ENCODE measurements around the gene CPT2.
A peak's percentile ranks its signal among the peaks of the same experiment; 100 is the strongest.

The CPT2 gene

DNA sequence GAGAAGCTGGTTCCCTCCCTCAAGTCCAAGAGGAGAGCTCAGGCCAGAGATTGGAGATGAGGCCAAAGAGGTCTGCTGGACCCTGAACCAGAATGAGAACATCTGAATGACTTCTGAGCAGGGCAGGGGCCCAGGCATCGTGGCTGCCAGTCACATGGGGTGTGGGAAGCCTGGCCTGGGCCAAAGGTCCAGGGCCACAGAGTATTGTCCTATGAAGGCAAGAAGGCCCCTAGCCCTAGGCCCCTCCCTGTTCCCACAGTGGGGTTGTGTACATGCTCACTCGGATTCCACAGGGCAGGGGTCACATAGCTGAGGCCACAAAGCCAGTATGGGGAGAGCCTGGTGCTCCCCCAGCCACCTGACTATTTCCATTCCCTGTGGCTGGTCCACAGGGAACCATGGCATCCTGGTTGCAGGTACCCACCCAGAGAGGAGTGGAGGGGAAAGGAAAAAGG, 35.7 kb upstream of the CPT2 start:
- DNase-seq (ENCODE audit: insufficient read length, low spot score) (no peak), FAIRE-seq (no peak)
- TF ChIP-seq PAX5 (IDR thresholded peaks at IDR 0.05; ENCODE audit: insufficient read depth, low read length, severe bottlenecking) (no peak), TAF1 (IDR thresholded peaks at IDR 0.05; ENCODE audit: low read depth, low read length) (no peak), SPI1 (IDR thresholded peaks at IDR 0.05; ENCODE audit: low read depth, low read length) (no peak), POLR2AphosphoS5 (IDR thresholded peaks at IDR 0.05; ENCODE audit: low read depth, low read length) (no peak), POLR2A (IDR thresholded peaks at IDR 0.05; ENCODE audit: low read depth, low read length) (no peak), POU2F2 (IDR thresholded peaks at IDR 0.05; ENCODE audit: low read depth, low read length) (no peak)

- TF ChIP-seq POLR2A (IDR thresholded peaks at IDR 0.05; ENCODE audit: low read depth, low read length) (no peak), POLR2AphosphoS5 (IDR thresholded peaks at IDR 0.05; ENCODE audit: low read depth, low read length) (no peak), PAX5 (IDR thresholded peaks at IDR 0.05; ENCODE audit: insufficient read depth, low read length, severe bottlenecking) (no peak), POU2F2 (IDR thresholded peaks at IDR 0.05; ENCODE audit: low read depth, low read length) (no peak), TAF1 (IDR thresholded peaks at IDR 0.05; ENCODE audit: low read depth, low read length) (no peak), SPI1 (IDR thresholded peaks at IDR 0.05; ENCODE audit: low read depth, low read length) (no peak)
- DNase-seq (ENCODE audit: insufficient read length, low spot score) (no peak), FAIRE-seq (no peak)
These were observed 34.0 kb upstream of the CPT2 start for GRCh38 chr1:53162621-53163020.

GRCh38 chr1:53163291-53163768, 33.3 kb upstream of the CPT2 start:
- FAIRE-seq: no peak
- no peak for TF ChIP-seq TAF1 (IDR thresholded peaks at IDR 0.05; ENCODE audit: low read depth, low read length)
- TF ChIP-seq POU2F2 (IDR thresholded peaks at IDR 0.05; ENCODE audit: low read depth, low read length): no peak
- TF ChIP-seq SPI1 (IDR thresholded peaks at IDR 0.05; ENCODE audit: low read depth, low read length): no peak
- TF ChIP-seq PAX5 (IDR thresholded peaks at IDR 0.05; ENCODE audit: insufficient read depth, low read length, severe bottlenecking): no peak
- no peak for TF ChIP-seq POLR2AphosphoS5 (IDR thresholded peaks at IDR 0.05; ENCODE audit: low read depth, low read length)
- no peak for TF ChIP-seq POLR2A (IDR thresholded peaks at IDR 0.05; ENCODE audit: low read depth, low read length)
- DNase-seq (ENCODE audit: insufficient read length, low spot score): no peak

DNA sequence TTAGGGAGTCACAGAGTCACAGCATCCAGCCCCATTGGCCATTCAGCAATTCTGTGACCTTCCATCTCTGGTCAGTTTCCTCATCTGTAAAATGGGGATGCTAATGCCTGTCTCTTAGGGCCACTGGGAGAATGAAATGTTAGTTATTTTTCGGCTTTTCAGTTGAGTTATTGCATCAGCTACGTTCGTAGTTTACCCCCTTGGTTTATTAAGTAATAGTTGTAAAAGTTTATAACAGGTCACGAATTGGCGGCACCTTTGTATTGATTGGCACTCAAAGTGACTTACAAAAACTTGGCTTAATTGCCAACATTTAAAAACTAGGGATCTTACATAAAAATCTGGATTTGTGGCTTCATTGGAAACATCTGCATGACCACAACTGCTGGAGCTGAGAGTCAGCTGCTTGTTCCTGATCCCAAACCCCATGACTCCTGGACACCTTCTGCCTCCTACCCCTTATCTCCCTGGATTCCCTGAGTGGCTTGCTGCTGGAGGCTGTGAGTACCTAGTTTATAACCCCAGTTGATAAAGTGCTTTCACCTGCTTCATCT, 31.1 kb upstream of the CPT2 start:
- FAIRE-seq (no peak), DNase-seq (ENCODE audit: insufficient read length, low spot score) (no peak)
- TF ChIP-seq POLR2AphosphoS5 (IDR thresholded peaks at IDR 0.05; ENCODE audit: low read depth, low read length): no peak
- no peak for TF ChIP-seq TAF1 (IDR thresholded peaks at IDR 0.05; ENCODE audit: low read depth, low read length)
- TF ChIP-seq SPI1 (IDR thresholded peaks at IDR 0.05; ENCODE audit: low read depth, low read length): no peak
- TF ChIP-seq PAX5 (IDR thresholded peaks at IDR 0.05; ENCODE audit: insufficient read depth, low read length, severe bottlenecking): no peak
- TF ChIP-seq POU2F2 (IDR thresholded peaks at IDR 0.05; ENCODE audit: low read depth, low read length): no peak
- TF ChIP-seq POLR2A (IDR thresholded peaks at IDR 0.05; ENCODE audit: low read depth, low read length): no peak

GRCh38 chr1:53166366-53166765, 30.3 kb upstream of the CPT2 start:
- FAIRE-seq: no peak
- no peak for DNase-seq (ENCODE audit: insufficient read length, low spot score)
- no peak for TF ChIP-seq POU2F2 (IDR thresholded peaks at IDR 0.05; ENCODE audit: low read depth, low read length)
- TF ChIP-seq POLR2AphosphoS5 (IDR thresholded peaks at IDR 0.05; ENCODE audit: low read depth, low read length): no peak

DNA sequence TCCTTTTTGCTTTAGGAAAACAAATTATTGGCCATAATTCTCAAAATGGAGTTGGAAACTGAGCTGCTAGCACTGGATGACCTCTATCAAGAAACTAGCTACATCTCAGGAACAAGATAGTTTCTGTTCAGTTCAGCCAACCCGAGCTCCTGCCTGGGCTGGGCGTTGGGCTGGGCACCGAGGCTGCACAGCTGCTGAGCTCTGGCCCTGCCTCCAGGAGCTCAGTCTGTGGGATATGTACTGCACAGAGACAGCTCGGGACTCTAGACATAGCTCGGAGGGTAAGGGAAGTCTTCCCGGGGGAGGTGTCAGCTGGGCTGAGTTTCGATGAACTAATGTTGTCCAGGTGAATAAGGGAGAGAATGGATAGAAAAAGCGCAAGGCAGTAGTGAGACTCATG, 29.7 kb upstream of the CPT2 start:
- no peak for TF ChIP-seq POLR2A (IDR thresholded peaks at IDR 0.05; ENCODE audit: low read depth, low read length)
- TF ChIP-seq PAX5 (IDR thresholded peaks at IDR 0.05; ENCODE audit: insufficient read depth, low read length, severe bottlenecking): no peak
- no peak for TF ChIP-seq POLR2AphosphoS5 (IDR thresholded peaks at IDR 0.05; ENCODE audit: low read depth, low read length)
- TF ChIP-seq TAF1 (IDR thresholded peaks at IDR 0.05; ENCODE audit: low read depth, low read length): no peak
- no peak for TF ChIP-seq SPI1 (IDR thresholded peaks at IDR 0.05; ENCODE audit: low read depth, low read length)
- TF ChIP-seq POU2F2 (IDR thresholded peaks at IDR 0.05; ENCODE audit: low read depth, low read length): no peak
- DNase-seq (ENCODE audit: insufficient read length, low spot score) (no peak), FAIRE-seq (no peak)

- FAIRE-seq (peak; percentile 85), DNase-seq (ENCODE audit: insufficient read length, low spot score) (peak; percentile 53)
- TF ChIP-seq POLR2A (IDR thresholded peaks at IDR 0.05; ENCODE audit: low read depth, low read length) (no peak), SPI1 (IDR thresholded peaks at IDR 0.05; ENCODE audit: low read depth, low read length) (peak; percentile 70)
These were observed 24.0 kb upstream of the CPT2 start for GRCh38 chr1:53172426-53173128.

- DNase-seq (ENCODE audit: insufficient read length, low spot score) (no peak), FAIRE-seq (no peak)
- TF ChIP-seq SPI1 (IDR thresholded peaks at IDR 0.05; ENCODE audit: low read depth, low read length): no peak
- TF ChIP-seq POLR2A (IDR thresholded peaks at IDR 0.05; ENCODE audit: low read depth, low read length): no peak
- no peak for TF ChIP-seq PAX5 (IDR thresholded peaks at IDR 0.05; ENCODE audit: insufficient read depth, low read length, severe bottlenecking)
- TF ChIP-seq POU2F2 (IDR thresholded peaks at IDR 0.05; ENCODE audit: low read depth, low read length): no peak
- TF ChIP-seq POLR2AphosphoS5 (IDR thresholded peaks at IDR 0.05; ENCODE audit: low read depth, low read length): no peak
- TF ChIP-seq TAF1 (IDR thresholded peaks at IDR 0.05; ENCODE audit: low read depth, low read length): no peak
These were observed 21.4 kb upstream of the CPT2 start for GRCh38 chr1:53174971-53175913.

- DNase-seq (ENCODE audit: insufficient read length, low spot score) (no peak), FAIRE-seq (no peak)
- TF ChIP-seq POLR2AphosphoS5 (IDR thresholded peaks at IDR 0.05; ENCODE audit: low read depth, low read length): no peak
- TF ChIP-seq SPI1 (IDR thresholded peaks at IDR 0.05; ENCODE audit: low read depth, low read length): no peak
- TF ChIP-seq POU2F2 (IDR thresholded peaks at IDR 0.05; ENCODE audit: low read depth, low read length): no peak
- no peak for TF ChIP-seq TAF1 (IDR thresholded peaks at IDR 0.05; ENCODE audit: low read depth, low read length)
- TF ChIP-seq POLR2A (IDR thresholded peaks at IDR 0.05; ENCODE audit: low read depth, low read length): no peak
- TF ChIP-seq PAX5 (IDR thresholded peaks at IDR 0.05; ENCODE audit: insufficient read depth, low read length, severe bottlenecking): no peak
These were observed 20.0 kb upstream of the CPT2 start for GRCh38 chr1:53176452-53177208.

All from GM12891 (cell line).